ENCODE measurements around the gene TOP3B. TPM values are rescaled to one million over a fixed set of nuclear protein-coding genes. Genes with fewer than 3 reads are reported as not detected.

TOP3B gene
- total RNA-seq, 1 experiment from 2014 or later: 42.4 TPM

DNA sequence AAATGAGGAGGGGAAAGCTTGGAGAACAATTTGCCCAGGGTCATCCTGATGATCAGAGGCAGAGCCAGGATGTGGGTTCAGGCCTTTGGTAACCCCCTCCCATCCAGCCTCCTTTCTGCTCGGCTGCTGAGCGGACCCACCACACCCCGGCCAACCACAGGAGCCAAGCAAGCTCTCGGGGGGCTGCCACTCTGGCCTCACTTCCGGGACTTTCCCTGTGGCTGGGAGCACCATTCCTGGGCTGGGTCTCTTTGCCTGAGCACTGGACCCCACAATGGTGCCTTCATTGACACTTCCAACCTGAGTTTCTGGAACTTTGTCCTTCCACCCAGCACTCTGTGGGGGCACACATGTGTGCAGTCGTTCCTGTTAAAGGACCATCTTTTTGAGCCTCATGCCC lies 9.8 kb downstream of the TOP3B start:
- H3K9ac ChIP-seq (ENCODE audit: low read length): no peak overlapping the region
- no TSS peak for BruUV-seq (replicated peaks)
- H2AFZ ChIP-seq (ENCODE audit: low read length): no peak overlapping the region
- no peak overlapping the region for H3K4me2 ChIP-seq (ENCODE audit: low read length)
- intact Hi-C loops (cut with micrococcal nuclease): no loop called here
- no peak overlapping the region for H3K27ac ChIP-seq (ENCODE audit: low read length)
- no peaks in the 10 kb centered on the region for H3K4me1 ChIP-seq (ENCODE audit: insufficient read depth, low read length)
- no peak for DNase-seq
- H3F3A ChIP-seq (ENCODE audit: low read length, unreplicated experiment): no peaks in the 10 kb centered on the region
- ChIA-PET POLR2A (ENCODE audit: unreplicated experiment) (no interaction called here), CTCF (interaction anchor here (0.6 to 1.4 kb wide), 5 partner anchors 9 to 557 kb away, joined by 3 to 7 read pairs (median 5); partner anchors contain the start of genes PPM1F and TOP3B)
- no peaks in the 10 kb centered on the region for H3K9me2 ChIP-seq (replicated peaks; ENCODE audit: low read length)
- H3K79me2 ChIP-seq (ENCODE audit: low read length): 0 out of 2 replicates have a peak, but pooled peaks cover 2% of the 10 kb centered on the region
- no peak for ATAC-seq
- peaks cover 18% of the 10 kb centered on the region for H3K36me3 ChIP-seq (ENCODE audit: low read depth, low read length)
- H3K4me3 ChIP-seq (ENCODE audit: low read length): no peak overlapping the region
- TF ChIP-seq, protein P1, sequence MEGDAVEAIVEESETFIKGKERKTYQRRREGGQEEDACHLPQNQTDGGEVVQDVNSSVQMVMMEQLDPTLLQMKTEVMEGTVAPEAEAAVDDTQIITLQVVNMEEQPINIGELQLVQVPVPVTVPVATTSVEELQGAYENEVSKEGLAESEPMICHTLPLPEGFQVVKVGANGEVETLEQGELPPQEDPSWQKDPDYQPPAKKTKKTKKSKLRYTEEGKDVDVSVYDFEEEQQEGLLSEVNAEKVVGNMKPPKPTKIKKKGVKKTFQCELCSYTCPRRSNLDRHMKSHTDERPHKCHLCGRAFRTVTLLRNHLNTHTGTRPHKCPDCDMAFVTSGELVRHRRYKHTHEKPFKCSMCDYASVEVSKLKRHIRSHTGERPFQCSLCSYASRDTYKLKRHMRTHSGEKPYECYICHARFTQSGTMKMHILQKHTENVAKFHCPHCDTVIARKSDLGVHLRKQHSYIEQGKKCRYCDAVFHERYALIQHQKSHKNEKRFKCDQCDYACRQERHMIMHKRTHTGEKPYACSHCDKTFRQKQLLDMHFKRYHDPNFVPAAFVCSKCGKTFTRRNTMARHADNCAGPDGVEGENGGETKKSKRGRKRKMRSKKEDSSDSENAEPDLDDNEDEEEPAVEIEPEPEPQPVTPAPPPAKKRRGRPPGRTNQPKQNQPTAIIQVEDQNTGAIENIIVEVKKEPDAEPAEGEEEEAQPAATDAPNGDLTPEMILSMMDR (conservative IDR thresholded peaks at IDR 0.05; ENCODE audit: low read depth, low read length): no peak
- TF ChIP-seq EZH2 (IDR thresholded peaks at IDR 0.05; ENCODE audit: low read length, unreplicated experiment): no peak
- TF ChIP-seq EZH2phosphoT487 (IDR thresholded peaks at IDR 0.05; ENCODE audit: borderline replicate concordance, low read length): no peak
- no peaks in the 10 kb centered on the region for H3K9me3 ChIP-seq (ENCODE audit: low read length)
- H4K20me1 ChIP-seq (ENCODE audit: low read length): no peaks in the 10 kb centered on the region
- no peaks in the 10 kb centered on the region for H3K27me3 ChIP-seq (ENCODE audit: low read length)

DNA sequence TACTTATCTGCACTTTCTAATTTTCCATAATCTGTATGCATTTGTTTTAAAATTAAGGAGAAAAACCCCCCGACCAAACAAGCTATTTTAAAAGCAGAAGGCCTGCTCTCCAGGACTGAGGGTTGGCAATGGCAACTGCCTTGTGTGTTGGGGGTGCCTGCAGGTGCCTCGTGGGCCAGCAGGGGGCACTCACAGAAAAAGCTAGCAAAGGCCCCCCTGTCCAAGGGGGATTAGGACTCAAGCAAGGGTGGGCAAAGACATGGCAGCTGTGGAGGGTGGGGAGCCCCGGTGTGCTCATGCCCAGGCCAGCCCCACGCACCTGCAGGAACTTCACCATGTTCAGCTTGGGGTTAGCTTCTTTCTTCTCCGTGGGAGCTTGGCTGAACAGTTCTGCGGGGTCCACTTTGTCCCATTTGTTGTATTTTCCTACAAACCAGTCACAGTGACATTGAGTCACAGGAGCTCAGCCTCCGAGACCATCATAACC lies 10.3 kb downstream of the TOP3B start:
- H3K9me2 ChIP-seq (replicated peaks; ENCODE audit: low read length): no peaks in the 10 kb centered on the region
- no peaks in the 10 kb centered on the region for H3K79me2 ChIP-seq (ENCODE audit: low read length)
- no peaks in the 10 kb centered on the region for H3K4me1 ChIP-seq (ENCODE audit: insufficient read depth, low read length)
- H3K4me2 ChIP-seq (ENCODE audit: low read length): no peak overlapping the region
- peak; percentile 31 for DNase-seq
- no peaks in the 10 kb centered on the region for H4K20me1 ChIP-seq (ENCODE audit: low read length)
- H3F3A ChIP-seq (ENCODE audit: low read length, unreplicated experiment): no peaks in the 10 kb centered on the region
- H3K9me3 ChIP-seq (ENCODE audit: low read length): no peaks in the 10 kb centered on the region
- H3K27me3 ChIP-seq (ENCODE audit: low read length): no peaks in the 10 kb centered on the region
- no peak overlapping the region for H3K27ac ChIP-seq (ENCODE audit: low read length)
- POLR2A ChIA-PET (ENCODE audit: unreplicated experiment): no interaction called here
- no peak for TF ChIP-seq EZH2phosphoT487 (IDR thresholded peaks at IDR 0.05; ENCODE audit: borderline replicate concordance, low read length)
- TF ChIP-seq, protein P1 (conservative IDR thresholded peaks at IDR 0.05; ENCODE audit: low read depth, low read length): peak; percentile 83
- H2AFZ ChIP-seq (ENCODE audit: low read length): no peak overlapping the region
- intact Hi-C loops (cut with micrococcal nuclease): no loop called here
- BruUV-seq (replicated peaks): no TSS peak
- peaks cover 18% of the 10 kb centered on the region for H3K36me3 ChIP-seq (ENCODE audit: low read depth, low read length)
- H3K4me3 ChIP-seq (ENCODE audit: low read length): no peak overlapping the region
- H3K9ac ChIP-seq (ENCODE audit: low read length): no peak overlapping the region
- CTCF ChIA-PET: interaction anchor here (0.5 to 1.4 kb wide), 6 partner anchors 10 to 1047 kb away, joined by 3 to 7 read pairs (median 4); partner anchors contain the start of genes PPM1F and TOP3B
- ATAC-seq: peak; percentile 38; the same call in 1 of the 2 replicates

DNA sequence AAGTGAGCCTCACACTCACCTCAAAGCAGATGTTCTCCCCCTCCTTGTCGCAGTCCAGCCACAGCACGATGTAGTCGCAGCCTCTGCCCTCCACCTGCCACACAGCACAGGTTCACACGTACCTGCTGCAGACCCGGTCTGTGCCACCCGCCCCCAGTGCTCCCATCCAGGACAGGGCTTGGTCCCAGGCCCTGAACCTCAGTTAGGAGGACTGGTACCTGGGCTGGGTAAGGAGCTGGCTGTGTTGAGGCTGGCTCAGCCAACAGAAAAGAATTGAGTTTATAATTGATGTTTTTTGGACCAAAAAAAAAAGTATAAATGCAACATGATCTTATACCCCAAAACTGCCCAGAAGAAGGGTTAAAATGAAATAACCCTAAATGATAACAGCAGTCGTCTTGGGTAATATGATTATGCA lies 10.7 kb downstream of the TOP3B start:
- peaks cover 18% of the 10 kb centered on the region for H3K36me3 ChIP-seq (ENCODE audit: low read depth, low read length)
- CTCF ChIA-PET: interaction anchor here (0.5 to 1.4 kb wide), 5 partner anchors 10 to 1046 kb away, joined by 3 to 7 read pairs (median 5); partner anchors contain the start of genes PPM1F and TOP3B

More for the DNA sequence above, 10.7 kb downstream of the TOP3B start:
- no peaks in the 10 kb centered on the region for H3K79me2 ChIP-seq (ENCODE audit: low read length)
- H4K20me1 ChIP-seq (ENCODE audit: low read length): no peaks in the 10 kb centered on the region
- H3K4me2 ChIP-seq (ENCODE audit: low read length): no peak overlapping the region
- H3K9me2 ChIP-seq (replicated peaks; ENCODE audit: low read length): no peaks in the 10 kb centered on the region
- POLR2A ChIA-PET (ENCODE audit: unreplicated experiment): no interaction called here
- TF ChIP-seq, protein P1 (conservative IDR thresholded peaks at IDR 0.05; ENCODE audit: low read depth, low read length): no peak
- TF ChIP-seq EZH2phosphoT487 (IDR thresholded peaks at IDR 0.05; ENCODE audit: borderline replicate concordance, low read length): no peak
- TF ChIP-seq EZH2 (IDR thresholded peaks at IDR 0.05; ENCODE audit: low read length, unreplicated experiment): no peak
- no peak overlapping the region for H3K27ac ChIP-seq (ENCODE audit: low read length)
- no peaks in the 10 kb centered on the region for H3K9me3 ChIP-seq (ENCODE audit: low read length)
- H3K9ac ChIP-seq (ENCODE audit: low read length): no peak overlapping the region
- H2AFZ ChIP-seq (ENCODE audit: low read length): no peak overlapping the region
- DNase-seq (no peak), ATAC-seq (no peak)
- intact Hi-C loops (cut with micrococcal nuclease): no loop called here
- no peaks in the 10 kb centered on the region for H3K27me3 ChIP-seq (ENCODE audit: low read length)
- no peaks in the 10 kb centered on the region for H3K4me1 ChIP-seq (ENCODE audit: insufficient read depth, low read length)
- H3K4me3 ChIP-seq (ENCODE audit: low read length): no peak overlapping the region
- no peaks in the 10 kb centered on the region for H3F3A ChIP-seq (ENCODE audit: low read length, unreplicated experiment)
- no TSS peak for BruUV-seq (replicated peaks)

Data from PC-3 (cell line).